GM18505 (cell line): Measurements from ENCODE around the gene ARHGAP44.

Experiments
- ATAC-seq: cut with Tn5 transposase; IDR thresholded peaks from one replicate; pipeline ENCODE4 v1.9.1; 2021; ENCODE audit not compliant: unreplicated experiment
- POLR2A ChIP-seq: IDR thresholded peaks from 4 replicates; pipeline ENCODE4 v1.6.1; 2011; ENCODE audit warnings: borderline replicate concordance; ENCODE audit not compliant: insufficient read depth, insufficient read length; ENCODE audit errors: extremely low read depth

ARHGAP44 gene

GRCh38 chr17:13024016-13024415, 234.7 kb downstream of the ARHGAP44 start:
- no peak for TF ChIP-seq POLR2A
- ATAC-seq: no peak

DNA sequence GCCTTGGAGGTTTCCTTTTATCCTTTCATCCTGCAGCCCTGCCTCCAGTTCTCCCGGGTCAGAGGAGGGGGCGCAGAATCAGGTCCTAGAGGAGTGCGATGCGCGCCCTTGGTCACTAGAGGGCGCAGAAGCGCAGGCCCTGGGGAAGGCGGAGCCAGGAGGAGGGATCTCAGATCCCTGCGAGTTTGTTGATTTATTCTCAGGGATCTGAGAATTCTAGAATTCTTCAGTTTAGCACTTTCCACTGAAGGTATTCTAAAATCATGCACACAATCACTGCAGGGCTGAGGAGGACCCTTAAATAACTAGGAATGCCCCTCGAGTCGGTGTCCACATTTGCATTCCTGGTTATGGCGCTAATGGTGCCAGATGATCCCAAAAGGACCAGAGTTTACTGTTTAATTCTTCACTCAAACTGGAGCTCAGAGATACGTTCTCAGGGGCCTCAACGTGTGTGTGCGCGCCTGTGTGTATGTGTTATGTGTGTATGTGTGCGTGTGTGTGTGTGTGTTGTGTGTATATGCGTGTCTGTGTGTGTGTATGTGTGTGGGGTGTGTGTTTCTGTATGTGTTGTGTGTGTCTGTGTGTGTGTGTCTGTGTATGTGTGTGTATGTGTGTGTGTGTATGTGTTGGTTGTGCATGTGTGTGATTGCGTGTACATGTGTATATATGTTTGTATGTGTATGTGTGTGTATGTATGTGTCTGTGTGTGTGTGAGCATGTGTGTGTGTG, 235.4 kb downstream of the ARHGAP44 start:
- ATAC-seq: peak; percentile 91
- no peak for TF ChIP-seq POLR2A

DNA sequence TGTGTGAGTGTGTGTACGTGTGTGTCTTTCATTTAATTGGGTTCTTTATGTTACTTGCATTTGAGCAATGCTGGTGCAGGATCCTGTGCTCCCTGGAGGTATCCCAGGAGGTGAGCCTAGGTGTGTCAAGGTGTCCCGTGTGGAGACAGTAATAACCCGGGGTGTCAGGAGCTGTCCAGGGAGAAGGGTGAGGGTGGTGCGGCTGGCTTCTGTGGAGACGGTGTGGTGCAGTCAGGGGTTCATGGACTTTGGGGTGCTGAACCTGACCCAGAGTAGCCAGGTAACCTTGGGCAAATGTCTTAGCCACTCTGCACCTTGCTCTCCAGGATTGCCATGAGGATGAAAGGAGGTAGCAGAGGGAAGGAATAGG, 235.9 kb downstream of the ARHGAP44 start:
- TF ChIP-seq POLR2A: no peak
- no peak for ATAC-seq

DNA sequence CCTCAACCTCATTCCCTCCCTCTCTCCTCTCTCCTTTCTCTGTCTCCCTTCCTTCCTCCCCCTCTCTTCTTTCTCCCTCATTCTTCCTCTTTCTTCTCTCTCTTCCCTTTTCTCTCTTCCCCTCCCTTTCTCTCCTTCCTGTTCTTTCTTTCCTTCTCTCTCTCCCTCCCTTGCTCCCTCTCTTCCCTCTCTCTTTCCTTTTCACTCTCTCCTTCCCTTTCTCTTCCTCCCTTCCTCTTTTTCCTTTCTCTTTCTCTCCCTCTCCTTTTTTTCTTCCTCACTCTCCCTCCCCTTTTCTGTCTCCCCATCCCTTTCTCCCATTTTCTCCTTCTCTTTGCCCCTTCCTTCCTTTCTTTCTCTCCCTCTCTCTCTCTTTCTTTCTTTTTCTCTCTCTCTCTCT, 236.4 kb downstream of the ARHGAP44 start:
- no peak for ATAC-seq
- TF ChIP-seq POLR2A: no peak

DNA sequence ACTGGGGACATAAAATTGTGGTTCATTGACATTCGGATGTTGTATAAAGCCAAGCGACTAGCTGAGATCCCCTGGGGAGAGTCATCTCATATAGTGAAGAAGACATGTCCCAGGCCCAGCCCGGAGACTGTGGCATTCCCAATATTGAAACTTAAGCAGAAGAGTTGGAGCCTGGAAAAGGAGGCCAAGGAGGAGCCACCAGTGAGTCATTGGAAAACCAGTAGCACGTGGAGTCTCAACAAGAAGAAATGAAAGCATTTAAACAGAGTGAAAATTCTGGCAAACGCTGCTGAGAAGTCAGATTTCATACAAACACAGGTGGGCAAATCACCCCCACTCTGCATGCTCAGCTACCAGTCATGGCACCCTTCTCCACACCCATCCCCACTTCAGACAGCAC, 237.9 kb downstream of the ARHGAP44 start:
- TF ChIP-seq POLR2A: no peak

DNA sequence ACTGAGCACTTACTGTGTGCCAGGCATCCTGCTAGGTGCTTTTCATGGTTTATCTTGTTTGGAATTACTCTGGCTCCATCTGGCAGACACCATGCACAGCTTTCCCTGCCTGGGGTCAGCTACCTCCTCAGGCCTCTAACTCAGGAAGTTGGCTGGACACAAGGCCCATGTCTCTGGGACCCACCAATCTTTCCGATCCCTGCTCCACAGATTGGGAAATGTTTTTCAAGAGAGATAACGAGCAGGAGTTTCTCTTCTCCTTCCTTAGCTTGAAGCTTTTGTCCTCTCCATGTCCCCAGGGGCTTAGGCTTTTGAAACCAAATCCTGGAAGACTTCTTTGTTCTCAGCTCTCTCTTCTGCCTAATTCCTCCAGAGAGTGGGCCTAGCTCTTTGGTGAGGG, 240.0 kb downstream of the ARHGAP44 start:
- no peak for TF ChIP-seq POLR2A
- ATAC-seq: no peak

More for the DNA sequence above, 237.9 kb downstream of the ARHGAP44 start:
- no peak for ATAC-seq

DNA sequence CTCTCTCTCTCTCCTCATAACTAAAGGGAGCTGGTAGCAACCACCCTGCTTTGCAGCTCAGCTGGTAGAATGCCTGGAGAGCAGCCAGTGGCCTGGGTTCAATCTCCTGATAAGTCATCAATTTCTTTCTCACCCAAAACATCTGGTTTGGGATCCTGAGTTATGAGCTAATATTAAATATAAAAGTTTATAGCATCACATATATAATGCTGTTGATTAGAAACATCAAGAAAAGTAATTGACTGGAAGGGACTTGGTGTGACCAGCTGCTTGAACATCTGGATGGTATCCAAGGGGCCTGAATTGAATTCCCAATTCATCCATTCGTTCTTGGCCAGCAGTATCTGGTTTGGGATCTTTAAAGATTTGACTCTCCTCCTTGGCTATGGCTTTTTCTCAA, 240.8 kb downstream of the ARHGAP44 start:
- no peak for TF ChIP-seq POLR2A
- no peak for ATAC-seq

- ATAC-seq: no peak
These were observed 241.4 kb downstream of the ARHGAP44 start for GRCh38 chr17:13030459-13031300.

GRCh38 chr17:13031718-13032350, 242.5 kb downstream of the ARHGAP44 start:
- ATAC-seq: no peak
- TF ChIP-seq POLR2A: no peak

More at GRCh38 chr17:13030459-13031300, 241.4 kb downstream of the ARHGAP44 start:
- TF ChIP-seq POLR2A: no peak

GRCh38 chr17:13035420-13035819, 246.1 kb downstream of the ARHGAP44 start:
- no peak for TF ChIP-seq POLR2A
- ATAC-seq: no peak

GRCh38 chr17:13036751-13037150, 247.5 kb downstream of the ARHGAP44 start:
- TF ChIP-seq POLR2A: no peak
- ATAC-seq: no peak

DNA sequence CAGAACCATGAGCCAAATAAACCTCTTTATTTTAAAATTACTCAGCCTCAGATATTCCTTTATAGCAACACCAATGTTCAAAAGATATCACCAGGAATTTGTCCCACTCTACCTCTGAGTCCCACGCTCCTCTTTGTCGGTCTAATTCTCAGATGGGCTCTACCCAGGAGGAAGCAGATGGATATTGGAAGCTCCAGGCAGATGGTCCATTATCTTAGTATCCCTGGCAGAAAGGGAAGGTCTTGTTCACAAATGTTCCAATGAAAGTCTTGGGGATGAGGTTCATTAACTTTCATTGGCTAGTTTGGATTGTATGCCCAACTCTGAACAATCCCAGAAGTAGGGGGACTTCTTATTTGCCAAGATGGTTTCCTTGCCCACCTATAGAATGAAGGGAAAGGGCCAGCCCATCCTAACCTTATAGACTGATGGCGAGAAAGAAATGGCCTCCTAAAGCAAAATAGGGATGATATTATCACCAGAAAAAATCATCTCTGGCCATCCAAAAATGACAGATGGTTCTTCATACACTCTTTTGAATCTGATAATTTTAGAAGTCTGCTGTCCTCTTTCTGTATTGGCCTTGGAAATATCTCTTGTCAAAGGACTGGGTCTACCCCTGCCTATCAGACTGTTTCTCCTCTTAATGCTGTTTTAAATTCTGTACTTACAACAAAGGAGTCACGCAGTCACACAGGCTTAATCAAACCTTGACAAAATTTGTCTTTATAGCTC, 249.8 kb downstream of the ARHGAP44 start:
- ATAC-seq: no peak
- TF ChIP-seq POLR2A: no peak
